Inflammatory macrophage treated with lipopolysaccharide for 1 hour (primary cell): Measurements from ENCODE around the gene KHNYN.

Source experiments
- DNase-seq, 2 donors: peaks; one replicate each; pipeline ENCODE4 v3.0.0-alpha.2; 2020 to 2022

KHNYN gene

GRCh38 chr14:24425704-24426103 lies 4.0 kb upstream of the KHNYN start:
- peak; percentile 22 to 67 for DNase-seq

- no peak for DNase-seq
These were observed 3.4 kb upstream of the KHNYN start for GRCh38 chr14:24426150-24426911.

- no peak for DNase-seq
These were observed 2.7 kb upstream of the KHNYN start for GRCh38 chr14:24426912-24427536.

- no peak for DNase-seq
These were observed 1.9 kb upstream of the KHNYN start for GRCh38 chr14:24427537-24428508.

- DNase-seq: no peak
These were observed 943 bp upstream of the KHNYN start for GRCh38 chr14:24428628-24429394.

GRCh38 chr14:24430143-24430681 lies 458 bp downstream of the KHNYN start:
- peak; percentile 63 to 79 for DNase-seq

- DNase-seq: peak; percentile 66 to 70
These were observed 1.2 kb downstream of the KHNYN start for GRCh38 chr14:24430682-24431568.

GRCh38 chr14:24431569-24432258 lies 2.0 kb downstream of the KHNYN start:
- peak; percentile 84 to 93 for DNase-seq

GRCh38 chr14:24432259-24433131 lies 2.7 kb downstream of the KHNYN start:
- no peak for DNase-seq

GRCh38 chr14:24434036-24434435 lies 4.3 kb downstream of the KHNYN start:
- no peak for DNase-seq

GRCh38 chr14:24434676-24435075 lies 4.9 kb downstream of the KHNYN start:
- DNase-seq: no peak

- no peak for DNase-seq
These were observed 5.5 kb downstream of the KHNYN start for GRCh38 chr14:24435192-24435810.

GRCh38 chr14:24435998-24436354 lies 6.2 kb downstream of the KHNYN start:
- DNase-seq: no peak

GRCh38 chr14:24436355-24437019 lies 6.7 kb downstream of the KHNYN start:
- DNase-seq: peak; percentile 64 to 84

- DNase-seq: no peak
These were observed 7.4 kb downstream of the KHNYN start for GRCh38 chr14:24437020-24437735.

GRCh38 chr14:24437736-24438067 lies 7.9 kb downstream of the KHNYN start:
- DNase-seq: no peak

- peak; percentile 56 to 67 for DNase-seq
These were observed 8.7 kb downstream of the KHNYN start for GRCh38 chr14:24438223-24439097.
